ENCODE data around the gene UGT1A9. TPM values are rescaled to one million over a fixed set of nuclear protein-coding genes. Genes with fewer than 3 reads are reported as not detected.
"Not testable (repeated sequence)": the region's sequence is repeated elsewhere in the genome, so short reads cannot be mapped to it uniquely, and the experiment has no call there.

The UGT1A9 gene
- polyA plus RNA-seq, 1 donor from 2014 or later = not detected

GRCh38 chr2:233646033-233646432 lies 25.7 kb upstream of the UGT1A9 start:
- H3K27ac ChIP-seq (ENCODE audit: low read length); H3K79me2 ChIP-seq (replicated peaks; ENCODE audit: insufficient read depth, low read length); H3K4me3 ChIP-seq (ENCODE audit: low read length); H3K9me3 ChIP-seq (ENCODE audit: low read length); H3K4me2 ChIP-seq (ENCODE audit: low read length); H4K20me1 ChIP-seq (ENCODE audit: insufficient read depth); H3K27me3 ChIP-seq (ENCODE audit: insufficient read depth, low read depth, low read length); H3K9ac ChIP-seq (ENCODE audit: low read length); H2AFZ ChIP-seq (ENCODE audit: low read depth, low read length); H3K36me3 ChIP-seq (ENCODE audit: insufficient read depth, low read length); H3F3A ChIP-seq (ENCODE audit: insufficient read depth, low read length, poor library complexity, severe bottlenecking); H3K9me2 ChIP-seq (ENCODE audit: insufficient read depth, low read length): not testable (repeated sequence)

DNA sequence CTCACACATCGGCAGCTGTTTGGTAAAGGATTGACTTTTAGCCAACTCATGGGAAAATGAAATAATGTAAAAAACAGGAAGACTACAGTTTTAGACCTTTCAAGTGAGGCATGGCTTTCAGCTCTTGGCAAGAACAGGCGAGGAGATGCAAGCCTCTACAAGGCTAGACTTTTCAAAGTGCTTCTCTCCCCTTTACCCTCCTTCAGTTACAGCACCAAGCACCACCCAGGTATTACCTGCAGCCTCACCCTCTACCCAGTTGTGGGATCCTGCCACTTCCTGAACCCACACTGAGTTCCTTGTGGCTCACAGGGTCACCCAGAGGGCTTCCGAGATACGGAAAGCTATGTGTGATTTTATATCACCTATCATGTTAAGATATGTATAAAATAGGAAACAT lies 20.7 kb upstream of the UGT1A9 start:
- no peaks in the 10 kb centered on the region for H3K27me3 ChIP-seq (ENCODE audit: insufficient read depth, low read depth, low read length)
- no peaks in the 10 kb centered on the region for H3K9me2 ChIP-seq (ENCODE audit: insufficient read depth, low read length)
- H4K20me1 ChIP-seq (ENCODE audit: insufficient read depth) = no peaks in the 10 kb centered on the region
- no peaks in the 10 kb centered on the region for H3K79me2 ChIP-seq (replicated peaks; ENCODE audit: insufficient read depth, low read length)
- H3K36me3 ChIP-seq (ENCODE audit: insufficient read depth, low read length) = no peaks in the 10 kb centered on the region
- no peak overlapping the region for H3K27ac ChIP-seq (ENCODE audit: low read length)
- no peak overlapping the region for H3K4me3 ChIP-seq (ENCODE audit: low read length)
- no peak overlapping the region for H3K9ac ChIP-seq (ENCODE audit: low read length)
- no peak overlapping the region for H2AFZ ChIP-seq (ENCODE audit: low read depth, low read length)
- TF ChIP-seq RAD21 (conservative IDR thresholded peaks at IDR 0.05) (no peak), EP300 (conservative IDR thresholded peaks at IDR 0.05; ENCODE audit: poor library complexity, severe bottlenecking) (no peak), SMC3 (conservative IDR thresholded peaks at IDR 0.05; ENCODE audit: poor library complexity) (no peak)
- TF ChIP-seq, protein P1, sequence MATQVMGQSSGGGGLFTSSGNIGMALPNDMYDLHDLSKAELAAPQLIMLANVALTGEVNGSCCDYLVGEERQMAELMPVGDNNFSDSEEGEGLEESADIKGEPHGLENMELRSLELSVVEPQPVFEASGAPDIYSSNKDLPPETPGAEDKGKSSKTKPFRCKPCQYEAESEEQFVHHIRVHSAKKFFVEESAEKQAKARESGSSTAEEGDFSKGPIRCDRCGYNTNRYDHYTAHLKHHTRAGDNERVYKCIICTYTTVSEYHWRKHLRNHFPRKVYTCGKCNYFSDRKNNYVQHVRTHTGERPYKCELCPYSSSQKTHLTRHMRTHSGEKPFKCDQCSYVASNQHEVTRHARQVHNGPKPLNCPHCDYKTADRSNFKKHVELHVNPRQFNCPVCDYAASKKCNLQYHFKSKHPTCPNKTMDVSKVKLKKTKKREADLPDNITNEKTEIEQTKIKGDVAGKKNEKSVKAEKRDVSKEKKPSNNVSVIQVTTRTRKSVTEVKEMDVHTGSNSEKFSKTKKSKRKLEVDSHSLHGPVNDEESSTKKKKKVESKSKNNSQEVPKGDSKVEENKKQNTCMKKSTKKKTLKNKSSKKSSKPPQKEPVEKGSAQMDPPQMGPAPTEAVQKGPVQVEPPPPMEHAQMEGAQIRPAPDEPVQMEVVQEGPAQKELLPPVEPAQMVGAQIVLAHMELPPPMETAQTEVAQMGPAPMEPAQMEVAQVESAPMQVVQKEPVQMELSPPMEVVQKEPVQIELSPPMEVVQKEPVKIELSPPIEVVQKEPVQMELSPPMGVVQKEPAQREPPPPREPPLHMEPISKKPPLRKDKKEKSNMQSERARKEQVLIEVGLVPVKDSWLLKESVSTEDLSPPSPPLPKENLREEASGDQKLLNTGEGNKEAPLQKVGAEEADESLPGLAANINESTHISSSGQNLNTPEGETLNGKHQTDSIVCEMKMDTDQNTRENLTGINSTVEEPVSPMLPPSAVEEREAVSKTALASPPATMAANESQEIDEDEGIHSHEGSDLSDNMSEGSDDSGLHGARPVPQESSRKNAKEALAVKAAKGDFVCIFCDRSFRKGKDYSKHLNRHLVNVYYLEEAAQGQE (IDR thresholded peaks at IDR 0.05; ENCODE audit: borderline replicate concordance) = no peak
- H3K9me3 ChIP-seq (ENCODE audit: low read length) = no peaks in the 10 kb centered on the region
- H3F3A ChIP-seq (ENCODE audit: insufficient read depth, low read length, poor library complexity, severe bottlenecking) = no peaks in the 10 kb centered on the region
- H3K4me2 ChIP-seq (ENCODE audit: low read length) = no peak overlapping the region

- Histone ChIP-seq H3F3A (ENCODE audit: insufficient read depth, low read length, poor library complexity, severe bottlenecking) (no peaks in the 10 kb centered on the region), H3K79me2 (replicated peaks; ENCODE audit: insufficient read depth, low read length) (no peaks in the 10 kb centered on the region), H3K9me2 (ENCODE audit: insufficient read depth, low read length) (no peaks in the 10 kb centered on the region), H3K27ac (ENCODE audit: low read length) (no peak overlapping the region), H3K4me3 (ENCODE audit: low read length) (no peak overlapping the region), H3K9ac (ENCODE audit: low read length) (no peak overlapping the region), H3K36me3 (ENCODE audit: insufficient read depth, low read length) (no peaks in the 10 kb centered on the region), H3K4me2 (ENCODE audit: low read length) (no peak overlapping the region), H4K20me1 (ENCODE audit: insufficient read depth) (no peaks in the 10 kb centered on the region), H2AFZ (ENCODE audit: low read depth, low read length) (no peak overlapping the region), H3K9me3 (ENCODE audit: low read length) (no peaks in the 10 kb centered on the region), H3K27me3 (ENCODE audit: insufficient read depth, low read depth, low read length) (no peaks in the 10 kb centered on the region)
- TF ChIP-seq MXI1 (conservative IDR thresholded peaks at IDR 0.05; ENCODE audit: poor library complexity, severe bottlenecking) (no peak), SMC3 (conservative IDR thresholded peaks at IDR 0.05; ENCODE audit: poor library complexity) (no peak), CTCF (IDR thresholded peaks at IDR 0.05; ENCODE audit: poor library complexity, severe bottlenecking) (no peak), POLR2AphosphoS5 (IDR thresholded peaks at IDR 0.05) (no peak), RAD21 (conservative IDR thresholded peaks at IDR 0.05) (no peak), EZH2 (IDR thresholded peaks at IDR 0.05; ENCODE audit: borderline replicate concordance, insufficient read depth, low read length, poor library complexity, severe bottlenecking) (no peak), TAF1 (IDR thresholded peaks at IDR 0.05; ENCODE audit: low read depth) (no peak), EP300 (conservative IDR thresholded peaks at IDR 0.05; ENCODE audit: poor library complexity, severe bottlenecking) (no peak)
- TF ChIP-seq, protein P1 (IDR thresholded peaks at IDR 0.05; ENCODE audit: borderline replicate concordance) = no peak
Measured at GRCh38 chr2:233651430-233651829, 20.3 kb upstream of the UGT1A9 start.

Data from neural cell (in vitro differentiated cells).